Endothelial cell (in vitro differentiated cells): ENCODE measurements around the gene SOSTDC1. TPM values are rescaled to one million over a fixed set of nuclear protein-coding genes. Genes with fewer than 3 reads are reported as not detected.

Source experiments
- DNase-seq: peaks from one replicate; pipeline ENCODE4 v3.0.0; 2021; ENCODE audit warnings: low spot score
- H3K27ac Mint-ChIP-seq: one replicate; pipeline ENCODE4 v1.8.0; 2021; ENCODE audit warnings: mixed read lengths, inconsistent platforms; ENCODE audit not compliant: unreplicated experiment
- H3K27me3 Mint-ChIP-seq: one replicate; pipeline ENCODE4 v1.8.0; 2021; ENCODE audit warnings: mild to moderate bottlenecking, moderate library complexity, mixed read lengths, inconsistent platforms; ENCODE audit not compliant: unreplicated experiment
- H3K36me3 Mint-ChIP-seq: one replicate; pipeline ENCODE4 v1.8.0; 2021; ENCODE audit warnings: mild to moderate bottlenecking, low read depth, mixed read lengths, inconsistent platforms; ENCODE audit not compliant: unreplicated experiment
- H3K4me1 Mint-ChIP-seq: one replicate; pipeline ENCODE4 v1.8.0; 2021; ENCODE audit warnings: mild to moderate bottlenecking, mixed read lengths, inconsistent platforms; ENCODE audit not compliant: unreplicated experiment
- H3K4me3 Mint-ChIP-seq: one replicate; pipeline ENCODE4 v1.8.0; 2021; ENCODE audit warnings: mild to moderate bottlenecking, mixed read lengths, inconsistent platforms; ENCODE audit not compliant: unreplicated experiment
- H3K9me3 Mint-ChIP-seq: one replicate; pipeline ENCODE4 v1.8.0; 2021; ENCODE audit warnings: mixed read lengths, inconsistent platforms; ENCODE audit not compliant: unreplicated experiment
- total RNA-seq: library from RNA; stranded (reverse); fragmentation: NEBNext Ultra II Directional; extraction: Animal tissue kit (Norgen Biotek cat#: 25700); gene quantifications from one replicate; pipeline ENCODE4 v1.2.1, GENCODE V29; 2021; ENCODE audit not compliant: unreplicated experiment
- TF ChIP-seq, protein P1 (sequence below): fragments of 200-600 bp; sonication (generic); IDR thresholded peaks from one replicate; pipeline ENCODE4 v1.5.0; 2021; ENCODE audit warnings: antibody characterized with exemption; ENCODE audit not compliant: unreplicated experiment

The SOSTDC1 gene
- total RNA-seq, 1 donor from 2014 or later: 0.18 TPM

DNA sequence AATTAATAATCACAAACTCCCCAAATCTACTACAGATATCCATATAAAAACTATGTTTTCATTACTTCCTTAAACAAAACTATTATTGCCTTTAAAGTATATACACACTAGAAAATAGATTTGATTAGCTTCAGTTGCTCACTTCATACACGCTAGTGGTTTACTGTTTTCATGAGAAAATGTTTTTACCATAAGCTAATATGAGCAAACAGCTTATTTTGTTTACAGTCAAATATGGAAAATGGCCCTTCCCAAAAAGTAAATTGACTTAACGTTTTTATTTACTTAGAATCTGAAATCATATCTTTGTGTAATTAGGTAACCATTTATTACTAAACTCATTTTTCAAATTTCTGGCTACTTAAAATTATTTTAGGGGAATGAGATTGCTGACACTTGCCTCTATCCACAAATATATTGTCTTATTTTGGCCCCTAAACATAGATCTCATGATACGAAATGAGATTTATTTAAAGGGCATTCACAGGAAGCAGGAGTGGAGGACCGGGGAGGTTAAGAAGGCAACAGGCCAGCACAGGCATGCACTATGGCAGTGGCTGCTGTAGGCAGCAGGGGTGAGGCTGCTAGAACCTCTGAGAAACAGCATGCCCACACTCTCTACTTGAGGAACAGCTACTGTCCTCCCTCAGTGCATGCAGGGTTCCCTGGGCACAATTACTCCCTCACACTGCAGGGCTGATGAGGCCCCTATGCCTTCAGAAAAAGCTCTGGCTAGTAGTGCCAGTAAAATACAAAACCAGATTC lies 29.6 kb upstream of the SOSTDC1 start:
- no peak for DNase-seq
- Mint-ChIP-seq H3K4me1 (peaks cover 3% of the 10 kb centered on the region), H3K4me3 (no peak overlapping the region), H3K9me3 (no peaks in the 10 kb centered on the region), H3K36me3 (no peaks in the 10 kb centered on the region), H3K27me3 (no peaks in the 10 kb centered on the region), H3K27ac (no peak overlapping the region)
- TF ChIP-seq, protein P1, sequence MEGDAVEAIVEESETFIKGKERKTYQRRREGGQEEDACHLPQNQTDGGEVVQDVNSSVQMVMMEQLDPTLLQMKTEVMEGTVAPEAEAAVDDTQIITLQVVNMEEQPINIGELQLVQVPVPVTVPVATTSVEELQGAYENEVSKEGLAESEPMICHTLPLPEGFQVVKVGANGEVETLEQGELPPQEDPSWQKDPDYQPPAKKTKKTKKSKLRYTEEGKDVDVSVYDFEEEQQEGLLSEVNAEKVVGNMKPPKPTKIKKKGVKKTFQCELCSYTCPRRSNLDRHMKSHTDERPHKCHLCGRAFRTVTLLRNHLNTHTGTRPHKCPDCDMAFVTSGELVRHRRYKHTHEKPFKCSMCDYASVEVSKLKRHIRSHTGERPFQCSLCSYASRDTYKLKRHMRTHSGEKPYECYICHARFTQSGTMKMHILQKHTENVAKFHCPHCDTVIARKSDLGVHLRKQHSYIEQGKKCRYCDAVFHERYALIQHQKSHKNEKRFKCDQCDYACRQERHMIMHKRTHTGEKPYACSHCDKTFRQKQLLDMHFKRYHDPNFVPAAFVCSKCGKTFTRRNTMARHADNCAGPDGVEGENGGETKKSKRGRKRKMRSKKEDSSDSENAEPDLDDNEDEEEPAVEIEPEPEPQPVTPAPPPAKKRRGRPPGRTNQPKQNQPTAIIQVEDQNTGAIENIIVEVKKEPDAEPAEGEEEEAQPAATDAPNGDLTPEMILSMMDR: no peak

DNA sequence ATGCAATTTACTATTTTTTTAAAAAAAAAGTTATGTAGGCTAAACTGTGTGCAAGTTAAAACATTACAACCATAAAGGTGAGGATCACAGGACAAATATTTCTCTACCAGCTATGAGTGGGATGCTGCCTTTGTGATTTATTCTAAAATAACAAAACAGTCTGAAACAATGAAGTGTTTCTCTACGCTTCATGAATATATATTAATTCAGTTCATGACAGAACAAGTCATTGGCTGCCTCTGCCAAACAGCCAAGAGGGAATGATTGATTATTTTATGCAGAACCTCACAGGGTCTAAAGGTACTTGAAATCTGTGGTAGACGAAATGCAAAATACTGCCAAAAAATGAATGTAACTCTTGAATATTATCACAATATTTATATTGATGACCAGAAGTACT lies 29.0 kb upstream of the SOSTDC1 start:
- H3K4me1 Mint-ChIP-seq: peaks cover 3% of the 10 kb centered on the region

DNA sequence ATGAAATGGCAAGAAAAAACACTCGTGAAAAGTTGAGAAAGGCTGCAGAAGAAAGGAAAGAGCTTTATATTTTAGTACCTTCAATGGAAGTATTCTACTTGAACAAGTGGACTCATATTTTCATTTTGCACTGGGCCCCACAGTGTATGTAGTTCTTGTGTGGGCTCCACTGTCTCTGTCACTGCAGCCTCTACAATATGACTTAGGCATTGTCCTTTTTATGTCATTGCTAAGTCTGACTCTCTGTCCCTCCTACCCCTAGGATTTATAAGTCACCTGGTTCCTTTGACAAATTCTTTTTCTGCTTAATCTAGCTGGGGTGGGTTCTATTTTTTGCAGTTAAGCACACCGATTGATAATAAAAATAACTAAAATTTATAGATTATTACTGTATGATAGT lies 27.7 kb upstream of the SOSTDC1 start:
- no peaks in the 10 kb centered on the region for H3K9me3 Mint-ChIP-seq
- no peak overlapping the region for H3K27ac Mint-ChIP-seq

More for the DNA sequence above, 29.0 kb upstream of the SOSTDC1 start:
- Mint-ChIP-seq H3K4me3 (no peak overlapping the region), H3K9me3 (no peaks in the 10 kb centered on the region), H3K27ac (no peak overlapping the region), H3K36me3 (no peaks in the 10 kb centered on the region), H3K27me3 (no peaks in the 10 kb centered on the region)
- no peak for DNase-seq
- TF ChIP-seq, protein P1: no peak

DNA sequence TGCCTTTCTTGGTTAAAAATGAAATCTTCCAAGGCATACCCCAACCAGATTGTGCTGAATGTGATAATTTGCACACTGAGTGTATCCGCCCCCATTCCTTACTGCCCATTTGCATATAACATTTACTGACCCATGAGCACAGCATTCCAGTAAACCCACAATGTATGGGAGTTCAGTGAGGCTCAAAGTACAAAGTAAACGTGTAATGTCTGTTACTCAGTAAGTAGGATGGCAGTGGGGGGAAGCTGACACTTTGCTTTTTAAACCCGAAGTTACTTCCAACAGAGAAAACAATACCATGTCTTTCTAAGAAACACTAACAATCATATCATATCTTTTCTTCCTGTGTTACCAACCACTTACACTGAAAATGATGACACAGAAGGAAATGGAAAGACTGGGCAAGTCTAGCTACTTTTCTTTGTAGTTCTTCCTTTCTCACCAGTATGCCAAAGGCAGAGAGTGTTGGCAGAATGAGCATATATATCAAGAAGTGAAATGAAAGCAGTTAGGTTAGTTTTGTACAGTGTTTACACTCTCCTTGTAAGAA lies 27.1 kb upstream of the SOSTDC1 start:
- TF ChIP-seq, protein P1: no peak
- no peak for DNase-seq

More for the DNA sequence above, 27.7 kb upstream of the SOSTDC1 start:
- no peak for DNase-seq
- Mint-ChIP-seq H3K4me1 (peaks cover 3% of the 10 kb centered on the region), H3K27me3 (no peaks in the 10 kb centered on the region), H3K36me3 (no peaks in the 10 kb centered on the region), H3K4me3 (no peak overlapping the region)
- TF ChIP-seq, protein P1: no peak

DNA sequence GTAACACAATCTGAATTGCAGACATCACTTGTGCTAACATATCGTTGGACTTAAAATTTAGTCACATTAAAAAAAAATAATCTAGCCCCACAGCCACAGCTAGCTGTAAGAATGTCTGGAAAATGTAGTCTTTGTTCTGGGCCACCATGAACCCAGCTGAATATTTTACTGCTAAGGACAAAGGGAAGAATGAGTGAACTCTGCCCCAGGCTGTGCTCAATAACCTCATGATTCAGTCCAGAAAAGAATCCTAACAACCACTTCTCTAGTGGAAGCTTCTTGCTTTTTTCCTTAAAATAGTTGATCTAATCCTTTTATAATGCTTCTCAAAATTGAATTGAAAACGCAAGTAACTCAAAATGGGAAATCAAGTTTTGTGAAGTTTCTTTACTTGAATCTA lies 25.6 kb upstream of the SOSTDC1 start:
- DNase-seq: no peak

More for the DNA sequence above, 27.1 kb upstream of the SOSTDC1 start:
- Mint-ChIP-seq H3K4me3 (no peak overlapping the region), H3K36me3 (no peaks in the 10 kb centered on the region), H3K9me3 (no peaks in the 10 kb centered on the region), H3K27me3 (no peaks in the 10 kb centered on the region), H3K4me1 (peaks cover 3% of the 10 kb centered on the region), H3K27ac (no peak overlapping the region)

More for the DNA sequence above, 25.6 kb upstream of the SOSTDC1 start:
- Mint-ChIP-seq H3K27me3 (no peaks in the 10 kb centered on the region), H3K4me1 (peaks cover 3% of the 10 kb centered on the region), H3K4me3 (no peak overlapping the region), H3K9me3 (no peaks in the 10 kb centered on the region), H3K36me3 (no peaks in the 10 kb centered on the region), H3K27ac (no peak overlapping the region)
- TF ChIP-seq, protein P1: no peak
